GM12878 (cell line): Measurements from ENCODE around the gene TMPRSS7. TPM values are rescaled to one million over a fixed set of nuclear protein-coding genes. Genes with fewer than 3 reads are reported as not detected.
A peak's percentile ranks its signal among the peaks of the same experiment; 100 is the strongest.

Experiments used
- ATAC-seq: fragments of 200-7000 bp; cut with Tn5 transposase; 3 replicates; pipeline ENCODE4 v1.9.1; 2020; ENCODE audit warnings: mild to moderate bottlenecking, moderate library complexity
- BruUV-seq: library from RNA; stranded (reverse); fragments of 400-500 nt; replicated peaks from 2 replicates; lab custom pipeline; 2021; lab: Mats Ljungman, UMichigan
- CTCF ChIA-PET: fragments of 300-600 bp; sonication (Branson Sonifier 250); formaldehyde crosslinking; extraction: SDS; loops from one replicate; lab custom pipeline; 2021; ENCODE audit warnings: inconsistent platforms; lab: Yijun Ruan, JAX
- POLR2A ChIA-PET: fragments of 350-600 bp; formaldehyde crosslinking; extraction: SDS; loops from one replicate; lab custom pipeline; 2021; ENCODE audit warnings: inconsistent platforms; lab: Charles Lee
- RAD21 ChIA-PET: fragments of 300-600 bp; sonication (Branson Sonifier 250); formaldehyde crosslinking; loops from one replicate; lab custom pipeline; 2023; ENCODE audit warnings: antibody characterized with exemption; ENCODE audit not compliant: unreplicated experiment; lab: Charles Lee
- SMC1A ChIA-PET: fragments of 300-600 bp; sonication (Branson Sonifier 250); formaldehyde crosslinking; loops from one replicate; lab custom pipeline; 2023; ENCODE audit not compliant: unreplicated experiment, uncharacterized antibody; lab: Charles Lee
- DNase-seq: peaks from one replicate; pipeline ENCODE4 v3.0.0-alpha.2; 2011; ENCODE audit warnings: low read depth, low spot score
- FAIRE-seq: peaks from 3 replicates; lab custom pipeline; 2011; peaks lifted over from hg19 to GRCh38; lab: Jason Lieb, UNC
- H2AFZ ChIP-seq: 2 replicates; pipeline ENCODE4 v1.6.0; 2011; ENCODE audit warnings: low read depth, low read length, control low read depth; ENCODE audit not compliant: control insufficient read depth
- H3K27ac ChIP-seq: 2 replicates; pipeline ENCODE4 v1.5.1; 2011; ENCODE audit warnings: control low read depth; ENCODE audit not compliant: control insufficient read depth, insufficient read depth
- H3K27me3 ChIP-seq, 2 experiments: replicated peaks in 1 of 2; 2 replicates each; pipeline versions ENCODE4 v1.6.0 to v1.6.1; 2011; ENCODE audit warnings: low read length in 1 of 2; ENCODE audit not compliant: control insufficient read depth in 2 of 2, insufficient read depth in 2 of 2
- H3K36me3 ChIP-seq, 2 experiments: 2 replicates each; pipeline ENCODE4 v1.5.1; 2011; ENCODE audit warnings: low read length in 1 of 2; ENCODE audit not compliant: control insufficient read depth in 2 of 2, insufficient read depth in 2 of 2
- H3K4me1 ChIP-seq: 2 replicates; pipeline ENCODE4 v1.6.1; 2011; ENCODE audit warnings: mild to moderate bottlenecking, low read length, moderate library complexity, mixed read lengths; ENCODE audit not compliant: control insufficient read depth, insufficient read depth
- H3K4me2 ChIP-seq: 2 replicates; pipeline ENCODE4 v1.6.0; 2011; ENCODE audit warnings: control low read depth; ENCODE audit not compliant: control insufficient read depth, insufficient read depth
- H3K4me3 ChIP-seq: fragments of 200-600 bp; sonication (generic); 2 replicates; pipeline ENCODE4 v1.5.1; 2016
- H3K79me2 ChIP-seq: 2 replicates; pipeline ENCODE4 v1.6.0; 2011; ENCODE audit warnings: low read length; ENCODE audit not compliant: control insufficient read depth, insufficient read depth
- H3K9ac ChIP-seq: 2 replicates; pipeline ENCODE4 v1.8.0; 2011; ENCODE audit warnings: low read length, control low read depth, mixed read lengths; ENCODE audit not compliant: control insufficient read depth, insufficient read depth
- H3K9me3 ChIP-seq: replicated peaks from 3 replicates; pipeline ENCODE4 v1.5.1; 2011; ENCODE audit warnings: mild to moderate bottlenecking, low read length; ENCODE audit not compliant: control insufficient read depth, insufficient read depth
- H4K20me1 ChIP-seq: 2 replicates; pipeline ENCODE4 v1.6.0; 2011; ENCODE audit not compliant: control insufficient read depth, insufficient read depth
- BACH1 ChIP-seq: fragments of 450-650 bp; IDR thresholded peaks from 2 replicates; pipeline ENCODE4 v1.6.1; 2017; ENCODE audit warnings: mild to moderate bottlenecking, borderline replicate concordance
- BMI1 ChIP-seq: fragments of 450-650 bp; IDR thresholded peaks from 2 replicates; pipeline ENCODE4 v1.6.1; 2016; ENCODE audit warnings: mild to moderate bottlenecking, moderate library complexity, borderline replicate concordance
- CREB1 ChIP-seq: IDR thresholded peaks from 2 replicates; pipeline ENCODE4 v1.6.1; 2012; ENCODE audit warnings: low read depth, mild to moderate bottlenecking, inconsistent platforms
- ESRRA ChIP-seq: IDR thresholded peaks from 2 replicates; pipeline ENCODE4 v1.6.1; 2012; ENCODE audit warnings: mild to moderate bottlenecking, low read length, improper control_type of control experiment
- HCFC1 ChIP-seq: fragments of 150-350 bp; IDR thresholded peaks from 2 replicates; pipeline ENCODE4 v1.6.1; 2014; ENCODE audit warnings: low read length
- IRF4 ChIP-seq: IDR thresholded peaks from 2 replicates; pipeline ENCODE4 v1.6.1; 2011; ENCODE audit warnings: low read depth, low read length
- PBX3 ChIP-seq: IDR thresholded peaks from 2 replicates; pipeline ENCODE4 v1.6.1; 2011; ENCODE audit warnings: mild to moderate bottlenecking, low read depth, low read length, moderate library complexity; ENCODE audit not compliant: insufficient replicate concordance
- PKNOX1 ChIP-seq: fragments of 450-650 bp; IDR thresholded peaks from 2 replicates; pipeline ENCODE4 v1.6.1; 2016; ENCODE audit warnings: mild to moderate bottlenecking
- SMARCA5 ChIP-seq: fragments of 450-650 bp; IDR thresholded peaks from 2 replicates; pipeline ENCODE4 v1.6.1; 2017; ENCODE audit warnings: mild to moderate bottlenecking
- SREBF2 ChIP-seq: IDR thresholded peaks from 2 replicates; pipeline ENCODE4 v1.6.1; 2012; ENCODE audit warnings: mild to moderate bottlenecking, low read length
- WGBS: methylation state at CpG from one replicate; pipeline ENCODE4 v1.1.6; 2016; ENCODE audit warnings: low lambda C conversion rate; ENCODE audit not compliant: insufficient replicate concordance, insufficient coverage; ENCODE audit errors: missing lambda C conversion rate; 5-methylcytosine and 5-hydroxymethylcytosine counted together
- in situ Hi-C: fragments of 300-500 bp; cut with MboI; formaldehyde crosslinking; loops from 9 replicates; pipeline ENCODE4 v1.14.3; 2018; ENCODE audit warnings: mixed read lengths
- intact Hi-C: fragments of 100-400 bp; cut with micrococcal nuclease; formaldehyde crosslinking; loops from one replicate; pipeline ENCODE4 v1.14.2; 2022; ENCODE audit not compliant: unreplicated experiment
- polyA plus RNA-seq, 11 experiments: library from polyadenylated mRNA; depleted of rRNA in 4 of 11; unstranded in 6 of 11; stranded (reverse) in 5 of 11; fragments of >200 nt; fragmentation: Nextera tagmentation in 4 of 11; fragmentation: Illumina TruSeq in 1 of 11; extraction: Ambion mirVana in 4 of 11; extraction: Trizol in 1 of 11; gene quantifications; 1 replicate in 1 of 11; 2 replicates in 10 of 11; pipeline versions ENCODE4 v1.2.1 to v1.2.3, GENCODE V29; 2011 to 2016; ENCODE audit warnings: inconsistent platforms in 2 of 11, missing spikeins in 2 of 11, low read depth in 1 of 11
- total RNA-seq, 4 experiments: library from RNA; depleted of rRNA in 3 of 4; stranded (reverse); fragments of >200 nt in 3 of 4; fragmentation: Illumina TruSeq in 1 of 4; extraction: Trizol in 1 of 4; gene quantifications; 2 replicates each; pipeline versions ENCODE4 v1.2.1 to v1.2.3, GENCODE V29; 2013 to 2021
- TF ChIP-seq, protein P1 (sequence below): fragments of 450-650 bp; IDR thresholded peaks from 2 replicates; pipeline ENCODE4 v1.6.1; 2016; ENCODE audit warnings: mild to moderate bottlenecking, moderate library complexity, borderline replicate concordance

The TMPRSS7 gene
- total and polyA plus RNA-seq, 10 of the 15 experiments (the other 5 are each of a cell fraction or from before 2014, with no cell fraction given) = 0.03 TPM; not detected in 9

DNA sequence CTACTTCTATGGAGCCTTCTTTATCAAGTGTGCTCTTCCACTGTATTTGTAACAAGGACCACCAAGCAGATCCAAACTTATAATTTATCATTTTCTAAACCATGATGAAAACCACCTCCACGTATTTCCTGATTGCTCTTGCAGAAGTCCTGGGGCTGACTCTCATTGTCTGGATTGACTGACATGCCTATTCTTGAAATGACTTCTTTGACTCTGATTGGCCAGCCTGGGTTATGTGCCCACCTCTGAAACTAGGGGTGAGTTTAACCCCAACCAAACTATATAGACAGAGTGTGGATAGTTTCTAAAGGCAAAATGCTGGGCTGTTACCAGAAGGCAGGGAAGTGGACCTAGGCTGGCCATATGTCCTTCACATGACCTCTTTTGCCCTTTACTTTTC is 12.7 kb downstream of the TMPRSS7 start:
- CTCF ChIA-PET = no interaction called here
- WGBS = 4% methylated on average over 1 of the region's 1 CpG

More for the DNA sequence above, 12.7 kb downstream of the TMPRSS7 start:
- in situ Hi-C loops = no loop called here
- H3K4me1 ChIP-seq = no peaks in the 10 kb centered on the region
- BruUV-seq = no TSS peak
- H3K9me3 ChIP-seq = no peaks in the 10 kb centered on the region
- no peak overlapping the region for H2AFZ ChIP-seq
- no peak overlapping the region for H3K27ac ChIP-seq
- TF ChIP-seq IRF4 (0 out of 2 replicates have a peak, but pooled peaks have one; percentile 43), PKNOX1 (peak; percentile 65; the same call in 1 of the 2 replicates), ESRRA (no peak), CREB1 (no peak), PBX3 (no peak), SMARCA5 (no peak), BACH1 (no peak), HCFC1 (no peak), SREBF2 (no peak), BMI1 (no peak)
- TF ChIP-seq, protein P1, sequence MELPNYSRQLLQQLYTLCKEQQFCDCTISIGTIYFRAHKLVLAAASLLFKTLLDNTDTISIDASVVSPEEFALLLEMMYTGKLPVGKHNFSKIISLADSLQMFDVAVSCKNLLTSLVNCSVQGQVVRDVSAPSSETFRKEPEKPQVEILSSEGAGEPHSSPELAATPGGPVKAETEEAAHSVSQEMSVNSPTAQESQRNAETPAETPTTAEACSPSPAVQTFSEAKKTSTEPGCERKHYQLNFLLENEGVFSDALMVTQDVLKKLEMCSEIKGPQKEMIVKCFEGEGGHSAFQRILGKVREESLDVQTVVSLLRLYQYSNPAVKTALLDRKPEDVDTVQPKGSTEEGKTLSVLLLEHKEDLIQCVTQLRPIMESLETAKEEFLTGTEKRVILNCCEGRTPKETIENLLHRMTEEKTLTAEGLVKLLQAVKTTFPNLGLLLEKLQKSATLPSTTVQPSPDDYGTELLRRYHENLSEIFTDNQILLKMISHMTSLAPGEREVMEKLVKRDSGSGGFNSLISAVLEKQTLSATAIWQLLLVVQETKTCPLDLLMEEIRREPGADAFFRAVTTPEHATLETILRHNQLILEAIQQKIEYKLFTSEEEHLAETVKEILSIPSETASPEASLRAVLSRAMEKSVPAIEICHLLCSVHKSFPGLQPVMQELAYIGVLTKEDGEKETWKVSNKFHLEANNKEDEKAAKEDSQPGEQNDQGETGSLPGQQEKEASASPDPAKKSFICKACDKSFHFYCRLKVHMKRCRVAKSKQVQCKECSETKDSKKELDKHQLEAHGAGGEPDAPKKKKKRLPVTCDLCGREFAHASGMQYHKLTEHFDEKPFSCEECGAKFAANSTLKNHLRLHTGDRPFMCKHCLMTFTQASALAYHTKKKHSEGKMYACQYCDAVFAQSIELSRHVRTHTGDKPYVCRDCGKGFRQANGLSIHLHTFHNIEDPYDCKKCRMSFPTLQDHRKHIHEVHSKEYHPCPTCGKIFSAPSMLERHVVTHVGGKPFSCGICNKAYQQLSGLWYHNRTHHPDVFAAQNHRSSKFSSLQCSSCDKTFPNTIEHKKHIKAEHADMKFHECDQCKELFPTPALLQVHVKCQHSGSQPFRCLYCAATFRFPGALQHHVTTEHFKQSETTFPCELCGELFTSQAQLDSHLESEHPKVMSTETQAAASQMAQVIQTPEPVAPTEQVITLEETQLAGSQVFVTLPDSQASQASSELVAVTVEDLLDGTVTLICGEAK = no peak
- ChIA-PET SMC1A (no interaction called here), POLR2A (no interaction called here), RAD21 (no interaction called here)
- peaks cover 0 to 6% of the 10 kb centered on the region in 2 experiments; a peak in 1 of 4 replicates for H3K27me3 ChIP-seq
- H3K79me2 ChIP-seq = no peaks in the 10 kb centered on the region
- intact Hi-C loops = loop anchor here (10.0 kb wide), 1 partner anchor 332 kb away; no protein-coding TSS in a partner anchor
- H3K36me3 ChIP-seq = no peaks in the 10 kb centered on the region
- no peak overlapping the region for H3K4me2 ChIP-seq
- FAIRE-seq = no peak
- H3K9ac ChIP-seq = no peak overlapping the region
- peak; percentile 39; the same call in 2 of the 3 replicates for ATAC-seq
- DNase-seq = no peak
- no peaks in the 10 kb centered on the region for H4K20me1 ChIP-seq
- H3K4me3 ChIP-seq = no peak overlapping the region
